HG03159 (cell line): ENCODE measurements around the gene CCNQ.
"Not testable (repeated sequence)": the region's sequence is repeated elsewhere in the genome, so short reads cannot be mapped to it uniquely, and the experiment has no call there.

ENCODE experiments used
- ATAC-seq: cut with Tn5 transposase; IDR thresholded peaks from one replicate; pipeline ENCODE4 v1.9.1; 2021; ENCODE audit warnings: mild to moderate bottlenecking, moderate library complexity; ENCODE audit not compliant: unreplicated experiment

CCNQ gene

GRCh38 chrX:153623310-153624029 lies 24.5 kb upstream of the CCNQ start:
- ATAC-seq = no peak

- no peak for ATAC-seq
These were observed 23.8 kb upstream of the CCNQ start for GRCh38 chrX:153622661-153623309.

- ATAC-seq = no peak
These were observed 23.1 kb upstream of the CCNQ start for GRCh38 chrX:153621949-153622598.

DNA sequence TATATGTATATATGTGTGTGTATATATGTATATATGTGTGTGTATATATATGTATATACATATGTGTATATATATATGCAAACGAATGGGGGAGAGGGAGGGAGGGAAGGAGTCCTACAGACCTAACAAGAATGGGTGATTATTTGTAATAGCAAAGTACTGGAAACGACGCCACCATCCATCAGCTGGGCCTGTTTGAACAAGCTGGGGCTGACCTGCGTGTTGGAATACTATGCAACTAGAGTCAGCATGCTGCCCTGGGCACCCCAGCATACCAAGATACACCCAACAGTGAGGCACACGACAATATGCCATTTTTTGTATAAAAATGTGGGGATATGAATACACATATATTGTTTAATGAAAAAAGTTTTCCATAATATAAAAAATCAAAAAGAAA lies 21.6 kb upstream of the CCNQ start:
- ATAC-seq = no peak

GRCh38 chrX:153614818-153615217 lies 15.9 kb upstream of the CCNQ start:
- ATAC-seq = no peak

DNA sequence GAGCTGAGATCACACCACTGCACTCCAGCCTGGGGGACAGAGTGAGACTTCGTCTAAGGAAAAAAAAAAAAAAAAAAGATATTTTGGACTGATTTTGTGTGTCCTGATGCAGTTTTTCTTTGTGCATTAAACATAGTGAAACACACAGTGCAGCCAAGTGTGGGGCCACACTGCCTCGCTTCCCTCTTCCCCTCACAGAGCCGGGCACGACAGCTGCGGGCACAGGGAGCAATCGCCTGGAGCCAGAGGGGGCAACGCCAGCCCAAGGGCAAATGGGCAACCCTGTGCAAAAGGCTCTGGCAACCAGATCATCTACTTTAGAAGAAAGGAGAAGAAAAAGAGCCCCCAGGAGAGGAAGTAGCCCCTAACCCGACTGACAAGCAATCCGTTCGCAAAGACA lies 13.5 kb upstream of the CCNQ start:
- ATAC-seq = no peak

DNA sequence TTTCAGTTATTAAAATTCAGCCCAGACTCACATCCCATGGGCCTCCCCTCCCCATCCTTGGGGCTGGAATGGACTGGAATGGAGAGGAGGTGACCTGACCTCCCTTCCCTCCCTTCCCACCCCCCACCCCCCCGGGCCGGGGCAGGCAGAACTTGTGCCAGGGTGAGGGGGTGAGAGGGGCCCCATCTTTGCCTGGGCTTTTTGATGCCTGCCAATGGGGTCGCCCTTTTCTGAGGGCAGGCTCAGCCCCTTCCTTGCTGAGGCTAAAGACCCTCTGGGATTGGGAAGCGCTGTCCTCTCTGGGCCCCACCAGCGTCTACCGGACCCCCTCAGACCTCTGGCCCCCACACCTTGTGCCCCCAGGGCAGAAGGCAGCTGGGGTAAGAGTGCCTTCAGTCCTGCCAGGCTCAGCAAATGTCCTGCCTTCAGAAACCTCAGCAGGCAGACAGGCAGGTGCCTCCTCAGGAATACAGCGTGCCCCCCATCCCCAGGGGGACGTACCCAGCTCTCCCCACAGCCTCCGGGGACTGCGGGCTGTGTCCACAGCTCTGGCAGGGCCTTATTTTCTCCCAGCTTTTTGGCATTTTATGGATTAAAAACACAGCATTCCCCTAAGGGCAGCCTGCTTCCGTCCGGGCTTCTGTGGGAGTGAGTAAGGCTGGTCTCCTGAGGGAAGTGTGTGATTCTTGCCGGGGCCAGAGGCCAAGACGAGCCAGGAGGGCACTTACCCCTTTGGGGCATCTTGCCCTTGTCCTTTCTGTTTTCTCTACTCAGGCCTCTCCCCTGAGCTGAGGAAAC lies 12.6 kb upstream of the CCNQ start:
- no peak for ATAC-seq

DNA sequence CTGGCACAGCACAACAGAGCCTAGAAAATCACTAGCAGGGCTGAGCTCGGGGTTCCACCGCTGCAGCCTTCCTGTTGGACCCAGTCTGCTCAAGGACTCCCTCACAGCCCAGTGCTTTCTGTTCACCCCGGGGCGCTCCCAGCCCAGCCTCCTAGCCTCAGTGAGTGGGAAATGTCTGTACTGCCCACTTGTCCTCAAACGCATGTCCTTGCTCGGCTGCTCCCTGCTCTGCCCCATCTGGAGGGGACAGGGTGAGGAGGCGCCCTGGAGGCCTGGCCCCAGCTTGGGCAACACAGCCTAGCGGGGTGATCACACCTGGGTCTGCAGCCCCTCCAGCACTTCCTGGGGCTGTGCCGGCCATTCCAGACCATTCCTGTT lies 11.9 kb upstream of the CCNQ start:
- ATAC-seq = no peak

DNA sequence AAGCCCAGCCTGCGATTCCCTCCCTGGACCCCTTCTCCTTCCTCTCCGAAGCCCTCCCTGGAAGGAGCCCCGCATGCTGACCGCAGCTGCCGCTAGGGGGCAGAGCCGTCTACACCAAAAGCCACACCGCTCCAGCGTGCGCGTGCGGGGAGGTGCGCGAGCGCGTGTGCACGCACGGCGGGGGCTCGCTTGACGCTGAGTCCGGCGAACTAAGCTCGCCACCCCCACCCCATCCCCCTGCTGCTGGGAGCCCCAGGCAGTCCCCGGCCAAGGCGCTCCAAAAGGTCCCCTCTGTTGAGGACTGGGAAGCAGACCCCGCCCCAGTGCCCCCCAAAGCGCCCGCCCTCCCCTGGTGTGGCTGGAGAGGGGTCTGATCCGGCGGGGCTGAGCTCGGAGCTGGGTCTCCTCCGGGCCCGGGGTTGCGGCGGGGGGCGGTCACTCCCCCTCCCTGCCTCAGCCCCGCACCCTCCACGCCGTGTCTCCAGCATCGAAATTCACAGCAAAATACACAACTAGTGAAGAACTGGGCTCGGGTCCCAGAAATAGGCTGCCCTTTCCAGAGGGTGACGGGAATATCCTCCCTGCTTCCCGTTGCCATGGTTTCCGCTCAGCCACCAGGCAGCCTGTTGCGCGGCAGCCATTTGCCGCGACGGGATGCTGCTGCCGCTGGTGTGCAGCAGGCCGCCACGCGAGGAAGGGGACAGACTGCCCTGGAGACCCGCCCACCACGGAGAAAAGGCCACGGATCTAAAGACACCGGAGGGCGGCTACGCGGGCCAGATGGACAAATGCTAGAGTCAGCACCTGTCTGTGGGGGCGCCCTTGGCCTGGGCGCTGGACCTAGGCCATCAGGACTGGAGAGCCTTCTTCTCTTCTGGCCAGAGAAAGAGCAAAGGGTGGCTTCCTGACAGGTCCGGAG lies 11.2 kb upstream of the CCNQ start:
- peak; percentile 68 for ATAC-seq

- no peak for ATAC-seq
These were observed 9.9 kb upstream of the CCNQ start for GRCh38 chrX:153608806-153609205.

DNA sequence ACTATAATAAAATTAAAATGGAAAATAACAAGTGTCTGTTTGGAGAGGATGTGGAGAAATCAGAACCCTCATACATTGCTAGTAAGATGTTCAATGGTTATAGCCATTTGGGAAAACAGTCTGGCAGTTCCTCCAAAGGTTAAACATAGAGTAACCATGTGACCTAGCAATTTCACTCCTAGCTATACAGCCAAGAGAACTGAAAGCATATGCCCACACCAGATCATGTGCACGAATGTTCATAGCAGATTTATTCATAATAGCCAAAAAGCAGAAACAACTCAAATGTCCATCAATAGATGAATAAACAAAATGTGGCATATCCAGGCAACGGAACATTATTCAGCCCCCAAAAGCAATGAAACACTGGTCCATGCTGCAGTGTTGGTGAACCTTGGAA lies 9.4 kb upstream of the CCNQ start:
- ATAC-seq = no peak

DNA sequence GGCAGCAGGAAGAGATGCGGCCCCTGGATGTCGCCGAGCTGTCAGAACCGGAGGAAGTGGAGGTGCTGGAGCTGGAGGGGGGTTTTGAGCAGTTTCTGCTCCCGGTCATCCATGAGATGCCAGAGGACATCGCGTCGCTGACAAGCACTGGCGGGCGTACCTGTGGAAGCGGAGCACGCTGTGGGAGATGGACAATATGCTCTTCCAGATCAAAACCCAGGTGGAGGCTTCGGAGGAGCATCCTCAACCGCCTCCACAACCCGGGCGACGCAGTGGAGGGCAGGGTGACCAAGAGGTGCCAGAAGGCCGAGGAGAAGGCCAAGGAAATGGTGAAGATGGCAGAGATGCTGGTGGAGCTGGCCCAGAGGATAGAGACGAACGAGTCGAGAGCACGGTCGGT lies 7.6 kb upstream of the CCNQ start:
- ATAC-seq = no peak

DNA sequence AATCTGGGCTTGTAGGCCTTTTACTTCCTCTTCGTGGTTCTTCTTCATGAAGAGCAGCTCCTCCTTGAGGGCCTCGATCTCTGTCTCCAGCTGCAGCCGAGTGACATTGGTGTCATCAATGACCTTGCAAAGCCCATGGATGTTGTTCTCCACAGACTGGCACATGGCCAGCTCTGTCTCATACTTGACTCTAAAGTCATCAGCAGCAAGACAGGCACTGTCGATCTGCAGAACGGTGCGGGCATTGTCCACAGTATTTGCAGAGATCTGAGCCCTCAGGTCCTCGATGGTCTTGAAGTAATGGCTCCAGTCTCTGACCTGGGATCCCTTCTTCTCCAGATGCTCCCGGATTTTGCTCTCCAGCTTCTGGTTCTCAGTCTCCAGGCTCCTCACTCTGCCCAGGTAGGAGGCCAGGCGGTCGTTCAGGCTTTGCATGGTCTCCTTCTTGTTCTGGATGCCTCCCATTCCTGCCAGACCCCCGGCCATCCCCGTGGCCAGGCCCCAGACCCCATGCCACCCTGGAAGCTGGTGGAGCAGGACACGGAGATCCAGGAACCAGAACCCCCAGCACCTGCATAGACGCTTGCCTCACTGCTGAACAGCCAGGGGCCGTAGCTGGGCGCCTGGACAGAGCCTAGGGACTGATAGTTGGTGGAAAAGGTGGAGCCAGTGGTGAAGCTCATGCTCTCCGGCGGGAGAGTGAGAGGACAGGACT lies 5.9 kb upstream of the CCNQ start:
- ATAC-seq = not testable (repeated sequence)

- no peak for ATAC-seq
These were observed 4.3 kb upstream of the CCNQ start for GRCh38 chrX:153603131-153603656.

DNA sequence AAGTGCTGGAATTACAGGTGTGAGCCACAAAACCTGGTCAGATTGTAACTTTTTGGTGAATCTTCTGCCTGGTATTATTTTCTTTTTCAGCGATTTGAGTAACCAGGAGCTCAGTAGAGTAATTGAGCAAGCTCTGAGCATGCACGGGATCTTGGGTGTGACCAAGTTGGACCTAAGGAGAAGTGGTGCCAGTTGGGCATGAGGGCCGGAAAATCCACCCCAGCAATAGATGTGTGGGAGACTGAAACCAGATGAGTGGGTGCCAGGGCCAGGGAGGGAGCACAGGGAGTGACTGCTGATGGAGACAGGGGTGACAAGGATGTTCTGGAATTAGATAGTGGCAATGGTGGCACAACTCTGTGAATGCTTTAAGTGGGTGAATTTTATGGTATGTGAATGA lies 3.7 kb upstream of the CCNQ start:
- ATAC-seq = no peak

DNA sequence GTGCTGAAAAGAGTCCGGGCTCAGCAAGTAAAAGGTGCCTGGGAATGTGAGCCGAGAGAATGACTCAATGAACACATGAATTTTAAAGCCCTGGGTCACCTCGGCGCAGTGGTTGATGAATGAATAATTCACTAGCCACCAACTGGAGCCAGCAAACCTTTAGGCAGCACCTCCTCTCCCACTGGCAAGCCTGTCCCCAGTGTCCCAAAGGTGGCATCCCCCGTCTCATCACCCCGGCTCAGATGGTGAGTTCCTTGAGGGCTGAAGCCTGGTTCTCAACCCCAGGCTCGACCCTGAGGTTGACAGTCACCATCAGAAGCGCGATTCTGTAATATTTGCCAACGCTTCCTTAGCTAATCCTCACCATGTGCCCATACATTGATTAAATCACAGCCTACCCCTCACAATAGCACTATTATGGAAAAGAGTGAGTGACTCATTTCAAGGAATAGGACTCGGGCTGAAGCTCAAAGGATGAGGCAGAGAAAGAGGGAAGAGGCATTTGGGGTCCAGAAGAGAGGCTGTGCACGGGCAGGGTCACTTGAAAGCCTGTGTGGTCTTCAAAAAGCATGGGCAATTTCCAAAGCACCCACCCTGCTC lies 2.7 kb upstream of the CCNQ start:
- no peak for ATAC-seq

DNA sequence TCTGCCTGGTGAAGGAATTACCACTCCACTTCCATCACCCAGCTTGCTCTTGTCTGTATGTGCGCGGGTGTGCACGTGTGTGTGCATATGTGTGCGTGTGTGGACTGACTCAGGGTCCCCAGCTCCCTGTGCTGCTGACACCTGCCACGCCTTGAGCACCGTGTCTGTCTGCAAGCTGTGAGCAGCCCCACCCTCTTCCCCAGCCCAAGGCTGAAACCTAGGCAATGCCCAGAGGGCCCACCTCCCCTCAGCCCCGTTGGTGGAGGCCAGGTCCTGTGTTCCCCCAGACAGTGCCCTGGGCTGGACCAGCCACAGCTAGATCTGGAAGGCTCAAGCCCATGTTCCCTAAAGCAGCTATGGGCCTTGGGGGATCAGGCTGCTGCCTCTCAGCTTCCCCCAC lies 2.0 kb upstream of the CCNQ start:
- ATAC-seq = no peak

GRCh38 chrX:153600032-153600373 lies 1.1 kb upstream of the CCNQ start:
- no peak for ATAC-seq
